NCI-H1694 treated with DMSO at 0.1 percent for 48 hours (cell line): ENCODE data around the gene MAT2B.
"Not testable (repeated sequence)": the region's sequence is repeated elsewhere in the genome, so short reads cannot be mapped to it uniquely, and the experiment has no call there.

ENCODE experiments used
- DNase-seq: peaks from one replicate; lab custom pipeline; 2025; lab: John Stamatoyannopoulos, UW

Gene MAT2B

DNA sequence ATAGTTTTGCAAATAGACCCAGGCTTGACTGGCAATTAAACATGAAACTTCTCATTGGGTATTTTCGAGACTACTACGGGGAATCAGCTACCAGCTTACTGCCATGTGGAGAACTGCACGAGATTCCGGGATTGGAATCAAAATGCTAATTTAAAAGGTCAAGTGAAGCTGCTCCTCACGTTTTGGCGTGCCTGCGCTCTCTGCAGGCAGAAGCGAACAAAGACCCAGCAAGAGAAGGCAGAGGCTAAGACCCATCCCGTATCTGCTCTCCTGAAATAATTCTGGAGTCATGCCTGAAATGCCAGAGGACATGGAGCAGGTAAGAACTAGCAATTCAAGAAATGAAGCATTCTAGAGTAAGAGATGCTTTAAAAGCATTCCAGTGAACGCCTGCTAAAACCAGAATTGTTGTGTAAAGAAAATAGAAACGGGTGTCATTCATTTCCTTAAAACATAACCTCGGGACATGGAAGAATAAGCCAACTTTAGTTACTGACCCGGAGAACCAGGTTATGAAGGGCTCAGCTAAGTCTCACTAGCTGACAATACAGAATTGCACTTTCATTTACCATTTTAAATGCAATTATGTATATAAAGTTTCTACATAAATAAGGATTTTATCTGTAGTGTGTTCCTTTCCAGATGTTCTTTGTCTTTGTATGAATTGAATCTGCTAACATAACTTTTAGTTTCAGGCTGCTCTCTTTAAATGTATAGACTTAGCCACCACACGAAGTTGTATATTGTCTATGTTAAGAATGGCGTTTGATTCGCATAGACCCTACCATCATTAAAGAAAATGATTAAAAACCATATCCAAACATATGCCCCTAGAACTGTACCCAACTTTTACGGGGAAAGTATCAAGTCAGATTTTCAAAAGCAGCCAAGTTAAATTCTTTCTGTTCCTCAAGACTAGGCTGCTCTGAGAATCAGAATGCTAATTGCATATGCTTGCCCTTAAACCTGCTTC, 2.0 kb upstream of the MAT2B start:
- no peak for DNase-seq

DNA sequence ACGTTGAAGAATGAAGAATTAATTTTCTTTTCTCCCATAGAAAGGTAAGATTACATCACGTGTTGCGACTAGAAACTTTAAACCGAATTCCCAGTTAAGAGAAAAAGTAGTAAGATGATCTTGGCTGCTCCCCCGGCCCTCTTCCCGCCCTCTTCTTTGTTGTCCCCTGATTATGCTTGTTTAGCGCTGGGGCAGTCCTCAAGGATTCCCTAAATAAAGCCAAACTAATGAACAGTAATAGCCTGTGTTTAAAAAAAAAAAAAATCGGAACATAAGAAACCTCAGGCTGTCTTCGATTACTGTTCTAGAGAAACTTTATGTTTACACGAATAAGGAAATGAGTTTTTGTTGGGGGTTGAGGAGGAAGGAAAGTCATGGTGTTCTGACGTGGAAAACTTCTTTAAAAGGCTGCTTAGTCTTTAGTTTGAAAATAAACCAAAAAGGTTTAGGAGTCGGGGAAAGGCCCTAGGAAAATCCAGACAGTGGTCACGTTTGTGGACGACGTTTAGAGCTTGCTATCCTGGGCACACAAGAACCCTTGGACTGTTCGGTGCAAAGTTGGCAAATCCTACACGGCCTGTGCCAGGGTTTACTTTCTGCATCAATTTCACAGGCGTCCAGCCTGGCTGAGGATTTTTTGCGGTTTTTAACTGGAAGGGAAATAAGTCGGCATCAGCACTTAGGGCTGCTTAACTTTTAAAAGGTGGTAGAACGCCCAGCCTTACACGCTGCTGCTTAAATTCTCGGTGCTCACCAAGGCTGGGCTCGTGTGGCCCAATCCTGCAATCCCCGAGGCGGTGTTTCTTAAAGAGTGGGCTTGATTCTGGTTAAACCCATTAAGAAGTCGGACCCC, 1.1 kb upstream of the MAT2B start:
- DNase-seq: no peak

DNA sequence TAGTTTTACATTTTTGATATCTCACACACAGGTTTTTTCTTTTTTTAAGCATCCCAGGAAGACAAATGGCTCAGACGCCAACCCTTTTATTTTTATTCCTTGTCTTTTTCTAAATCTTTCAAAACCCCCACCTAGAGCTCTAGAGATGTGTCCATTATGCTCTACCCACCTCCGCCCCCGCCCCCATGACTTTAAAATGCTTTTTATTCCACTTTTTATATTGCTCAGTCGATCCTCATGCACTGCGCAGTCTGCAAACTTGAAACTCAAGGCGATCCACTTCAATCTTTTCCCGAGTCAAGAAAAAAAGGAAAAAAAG, 411 bp upstream of the MAT2B start:
- no peak for DNase-seq

DNA sequence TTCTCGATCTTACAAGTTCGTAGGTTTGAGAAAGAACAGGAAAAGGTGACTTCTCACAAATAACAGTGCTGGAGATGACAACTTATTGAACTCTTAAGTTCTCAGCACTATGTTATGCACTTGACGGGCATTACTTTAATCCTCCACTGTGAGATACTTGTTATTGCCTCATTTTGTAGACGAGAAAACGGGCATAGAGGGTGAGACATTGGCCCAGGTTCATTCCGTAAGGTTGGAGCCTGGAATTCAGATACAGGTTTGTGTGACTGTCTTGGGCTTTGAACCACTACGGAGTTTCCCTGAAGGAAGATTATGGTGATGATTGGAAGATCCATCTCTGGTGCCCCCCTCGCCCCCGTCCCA, 657 bp downstream of the MAT2B start:
- no peak for DNase-seq

DNA sequence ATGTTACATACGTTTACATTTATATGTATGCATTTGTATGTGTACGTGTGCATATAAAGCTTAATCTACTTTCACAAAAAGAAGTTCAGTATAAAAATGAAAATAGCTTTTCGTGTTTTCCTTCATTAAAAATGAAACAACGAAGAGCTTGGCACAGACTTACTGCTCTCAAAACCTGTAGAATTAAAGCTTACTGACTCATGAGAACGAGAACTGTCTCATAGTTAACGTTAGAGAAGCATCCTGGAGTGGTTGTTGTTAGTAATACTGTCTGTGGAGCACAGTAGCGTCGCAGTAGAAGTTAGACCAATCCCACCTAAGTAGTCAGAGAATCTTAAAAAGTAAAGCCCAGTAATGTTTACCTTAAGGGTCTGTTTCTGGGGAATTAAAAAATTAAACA, 1.3 kb downstream of the MAT2B start:
- DNase-seq: no peak

DNA sequence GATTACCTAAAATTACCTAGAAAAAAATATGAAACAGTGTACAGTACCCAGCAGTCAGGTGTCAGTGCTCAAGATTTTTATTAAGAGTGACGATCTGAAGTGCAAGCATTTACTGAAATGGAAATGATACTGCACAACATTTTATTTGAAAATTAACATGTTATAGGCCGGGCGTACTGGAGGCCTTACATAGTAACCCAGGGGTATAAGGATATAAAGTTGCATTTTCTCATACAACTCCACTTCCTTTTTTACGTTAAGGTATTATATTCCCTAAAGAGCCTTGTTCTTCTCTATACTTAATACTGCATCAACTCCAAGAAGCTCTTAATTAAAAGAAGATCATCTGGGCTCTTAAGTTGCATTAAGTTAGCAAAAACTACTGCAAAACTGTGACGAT, 3.3 kb downstream of the MAT2B start:
- DNase-seq: no peak

DNA sequence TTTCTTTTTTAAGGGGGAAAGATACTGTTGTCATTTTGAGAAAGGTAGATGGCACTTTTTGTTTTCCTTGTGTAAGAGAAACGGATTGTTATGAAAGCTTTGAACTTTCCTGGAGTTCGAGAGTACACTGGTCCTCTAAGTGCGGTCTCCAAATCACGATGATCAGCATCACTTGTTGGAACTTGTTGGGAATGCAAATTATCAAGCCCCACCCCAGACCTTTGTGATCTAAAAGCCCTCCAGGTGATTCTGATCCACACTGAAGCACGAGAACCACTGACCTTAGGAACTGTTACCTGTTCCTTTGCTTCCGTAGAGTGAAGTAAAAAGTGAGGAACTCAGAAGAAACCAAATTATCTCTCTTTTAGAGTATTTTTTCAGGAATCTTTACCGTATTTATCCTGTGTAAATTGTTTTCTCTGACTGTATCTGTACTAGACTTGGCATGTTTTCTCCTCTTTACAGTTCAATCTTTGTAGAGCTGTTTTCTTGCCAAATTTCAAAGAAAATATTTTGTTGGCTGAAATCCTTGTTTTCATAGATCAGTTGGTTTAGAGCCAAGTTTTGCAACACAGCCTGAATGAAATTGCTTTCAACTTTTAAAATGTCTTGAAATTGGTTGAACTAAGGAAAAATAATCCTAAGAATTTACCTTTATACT, 4.0 kb downstream of the MAT2B start:
- no peak for DNase-seq

DNA sequence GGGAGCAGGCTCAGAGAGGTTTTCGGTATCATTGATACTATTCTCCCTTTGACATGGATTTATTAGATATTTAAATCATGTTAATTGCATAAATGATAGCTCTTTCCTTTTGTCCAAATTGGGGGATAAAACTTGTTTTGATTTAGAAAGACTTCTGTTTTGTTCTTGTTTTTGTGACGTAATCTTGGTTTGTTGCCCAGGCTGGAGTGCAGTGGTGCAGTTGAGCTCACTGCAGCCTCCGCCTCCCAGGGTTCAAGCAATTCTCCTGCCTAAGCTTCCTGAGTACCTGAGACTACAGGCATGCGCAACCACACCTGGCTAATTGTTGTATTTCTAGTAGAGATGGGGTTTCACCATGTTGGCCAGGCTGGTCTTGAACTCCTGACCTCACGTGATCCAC, 7.1 kb downstream of the MAT2B start:
- no peak for DNase-seq

DNA sequence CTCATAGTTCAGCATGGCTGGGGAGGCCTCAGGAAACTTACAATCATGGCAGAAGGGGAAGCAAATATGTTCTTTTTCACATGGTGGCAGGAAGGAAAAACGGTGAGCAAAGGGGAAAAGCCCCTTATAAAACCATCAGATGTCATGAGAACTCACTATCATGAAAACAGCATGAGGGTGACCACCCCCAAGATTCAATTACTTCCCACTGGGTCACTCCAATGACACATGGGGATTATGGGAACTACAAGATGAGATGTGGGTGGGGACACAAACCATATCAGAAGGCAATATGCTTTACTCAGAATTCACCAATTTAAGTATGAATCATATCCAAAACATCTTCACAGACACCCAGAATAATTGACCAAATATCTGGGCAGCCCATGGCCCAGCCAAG, 19.7 kb downstream of the MAT2B start:
- DNase-seq: no peak

DNA sequence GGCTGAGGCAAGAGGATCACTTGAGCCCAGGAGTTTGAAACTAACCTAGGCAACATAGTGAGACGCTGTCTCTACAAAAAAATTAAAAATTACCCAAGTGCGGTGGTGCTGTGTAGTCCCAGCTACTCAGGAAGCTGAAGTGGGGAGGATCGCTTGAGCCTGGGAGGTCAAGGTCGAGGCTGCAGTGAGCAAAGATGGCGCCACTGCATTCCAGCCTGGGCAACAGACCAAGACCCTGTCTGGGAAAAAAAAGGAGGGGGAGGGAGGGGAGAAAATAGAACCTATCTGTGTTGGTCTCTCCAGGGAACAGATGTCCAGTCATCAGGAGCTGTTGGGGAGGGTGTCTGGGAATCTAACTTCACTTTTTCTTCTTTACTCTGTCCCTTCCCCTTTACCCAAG, 24.3 kb downstream of the MAT2B start:
- DNase-seq: no peak

DNA sequence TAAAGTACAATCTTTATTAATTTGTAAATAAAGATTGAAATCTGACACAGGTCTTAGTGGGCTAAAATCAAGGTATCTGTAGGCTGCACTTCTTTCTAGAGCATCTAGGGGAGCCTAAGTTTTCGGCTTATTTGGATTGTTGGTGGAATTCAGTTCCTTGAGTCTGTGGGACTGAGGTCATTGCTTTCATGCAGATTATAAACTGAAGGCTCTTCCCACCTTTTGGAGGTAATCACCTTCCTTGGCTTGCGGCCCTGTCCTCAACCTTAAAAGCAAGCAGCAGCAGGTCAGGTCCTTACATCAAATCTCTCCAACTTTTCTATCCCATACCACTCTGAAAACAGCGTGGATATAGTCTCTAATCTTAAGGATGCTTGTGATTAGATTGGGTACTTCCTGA, 25.9 kb downstream of the MAT2B start:
- no peak for DNase-seq

DNA sequence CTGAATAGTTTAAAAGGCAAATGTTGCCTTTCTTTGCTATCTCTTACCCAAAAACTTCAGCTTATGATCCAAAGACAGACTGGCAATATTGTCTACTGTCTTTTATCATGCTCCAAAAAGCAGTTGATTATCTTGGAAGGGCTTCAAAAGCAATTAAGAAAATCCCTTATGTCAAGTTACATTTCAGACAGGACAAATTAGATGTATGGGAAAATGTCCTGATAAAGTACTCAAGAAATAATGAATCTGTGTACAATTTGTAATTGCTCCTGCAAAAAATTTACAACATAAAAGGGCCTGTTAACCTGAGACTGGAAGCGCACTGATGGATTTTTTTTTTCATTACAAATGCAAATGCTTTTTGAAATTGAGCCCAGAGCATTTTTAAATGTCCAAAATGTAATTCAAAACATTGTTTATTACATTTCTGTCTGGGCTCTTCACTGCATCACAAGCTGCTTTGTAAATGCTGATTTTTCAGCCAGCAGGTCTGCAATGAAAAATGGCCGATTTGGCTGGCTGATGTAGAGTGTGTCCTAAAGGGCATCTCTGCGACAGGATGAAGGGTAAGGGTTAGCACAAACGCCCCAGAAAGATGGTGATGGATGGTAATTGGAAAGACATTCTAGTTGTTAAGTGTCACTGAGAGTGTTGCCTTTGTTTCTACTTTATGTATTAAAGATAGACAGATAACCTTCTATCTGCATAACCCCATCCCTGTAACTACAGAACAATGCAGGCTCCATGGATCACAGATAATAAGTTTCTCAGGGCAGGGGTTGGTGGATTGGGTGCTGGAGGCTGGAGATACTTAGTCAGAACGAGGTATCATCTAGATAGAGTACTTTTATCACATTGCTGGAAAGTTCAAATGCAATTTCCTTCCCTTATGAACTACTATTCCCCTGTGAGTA, 27.0 kb downstream of the MAT2B start:
- DNase-seq: no peak

DNA sequence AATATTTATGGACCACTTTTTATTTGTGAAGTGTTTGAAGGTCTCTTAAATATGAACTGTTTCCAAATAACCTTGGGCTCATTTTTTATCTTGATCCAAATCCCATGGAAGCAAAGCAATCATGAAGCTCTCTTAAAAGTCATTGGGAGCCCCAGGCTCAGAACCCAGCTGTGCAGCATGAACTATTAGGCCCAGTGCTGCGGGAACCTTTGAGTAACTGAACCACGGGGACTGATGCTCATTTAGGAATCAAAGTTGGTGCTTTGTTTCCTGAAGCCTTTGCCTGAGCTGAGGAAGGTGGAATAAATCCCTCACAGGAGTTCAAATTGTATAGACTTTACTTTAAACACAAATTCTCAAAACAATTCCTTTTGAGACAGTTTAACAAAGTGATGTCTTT, 27.8 kb downstream of the MAT2B start:
- no peak for DNase-seq

DNA sequence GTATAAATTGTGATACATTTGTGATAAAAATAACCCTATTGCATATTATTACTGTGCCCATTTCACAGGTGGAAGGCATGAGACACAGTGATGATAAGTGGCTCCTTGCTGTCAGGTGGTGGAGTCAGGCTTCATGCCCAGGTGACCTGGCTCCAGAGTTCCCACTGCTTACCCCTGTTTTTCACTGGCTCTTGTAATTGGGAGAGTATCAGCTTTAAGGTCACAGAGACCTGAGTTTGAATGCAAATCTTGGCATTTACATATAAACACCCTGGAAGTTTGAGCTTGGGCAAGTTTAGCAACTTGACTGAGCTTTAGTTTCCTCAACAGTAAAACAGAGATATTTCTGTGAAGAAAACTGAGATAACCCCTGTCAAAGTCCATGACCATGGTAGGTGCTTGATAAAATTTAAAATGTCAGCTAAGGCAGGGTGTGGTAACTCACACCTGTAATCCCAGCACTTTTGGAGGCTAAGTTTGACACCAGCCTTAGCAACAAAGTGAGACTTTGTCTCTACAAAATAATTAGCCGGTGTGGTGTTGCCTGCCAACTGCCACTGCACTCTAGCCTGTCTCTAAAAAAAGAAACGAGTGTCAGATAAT, 29.2 kb downstream of the MAT2B start:
- DNase-seq: no peak

DNA sequence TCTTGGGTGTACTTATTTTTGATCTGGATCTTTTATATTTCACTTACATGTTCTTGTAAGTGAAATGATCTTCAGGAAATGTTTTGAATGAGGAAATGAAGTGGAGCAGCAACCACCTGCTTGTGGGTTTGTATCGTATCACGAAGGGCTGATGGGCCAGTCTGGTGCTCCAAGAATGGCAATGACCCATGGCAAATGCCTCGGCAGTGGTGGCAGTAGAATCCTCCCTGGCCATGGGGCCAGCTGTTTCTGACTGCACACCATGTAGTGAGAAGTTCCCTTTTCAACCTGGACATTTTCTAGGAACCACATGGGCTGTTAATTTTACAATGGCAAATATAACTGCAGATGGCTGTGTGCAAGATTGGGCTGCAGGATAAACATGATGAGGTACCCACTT, 29.9 kb downstream of the MAT2B start:
- DNase-seq: no peak

DNA sequence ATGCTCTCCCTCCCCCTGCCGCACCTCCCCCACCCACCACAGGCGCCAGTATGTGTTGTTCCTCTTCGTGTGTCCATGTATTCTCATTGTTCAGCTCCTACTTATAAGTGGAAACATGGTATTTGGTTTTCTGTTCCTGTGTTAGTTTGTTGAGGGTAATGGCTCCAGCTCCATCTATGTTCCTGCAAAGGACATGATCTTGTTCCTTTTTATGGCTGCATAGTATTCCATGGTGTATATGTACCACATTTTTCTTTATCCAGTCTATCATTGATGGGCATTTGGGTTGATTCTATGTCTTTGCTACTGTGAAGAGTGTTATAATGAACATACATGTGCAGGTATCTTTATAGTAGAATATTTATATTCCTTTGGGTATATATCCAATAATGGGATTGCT, 31.0 kb downstream of the MAT2B start:
- not testable (repeated sequence) for DNase-seq

DNA sequence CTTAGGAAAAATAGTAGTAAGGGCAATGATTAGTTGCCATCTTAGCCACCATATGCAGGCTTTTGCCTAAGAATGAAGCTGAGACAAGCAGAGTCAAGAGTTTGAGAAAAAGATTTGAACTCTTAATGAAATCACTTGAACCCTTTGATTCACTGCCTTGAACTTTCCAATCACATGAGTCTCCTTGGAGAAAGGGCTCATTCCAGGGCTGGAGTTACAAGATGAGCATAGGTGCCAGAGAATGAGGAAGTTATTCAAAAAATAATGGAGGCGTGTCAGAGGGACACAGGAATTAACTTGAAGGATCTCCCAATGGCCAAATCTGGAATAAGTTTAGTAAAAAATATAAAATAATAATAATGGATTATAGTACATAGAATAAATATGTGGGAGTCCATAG, 35.3 kb downstream of the MAT2B start:
- DNase-seq: no peak

DNA sequence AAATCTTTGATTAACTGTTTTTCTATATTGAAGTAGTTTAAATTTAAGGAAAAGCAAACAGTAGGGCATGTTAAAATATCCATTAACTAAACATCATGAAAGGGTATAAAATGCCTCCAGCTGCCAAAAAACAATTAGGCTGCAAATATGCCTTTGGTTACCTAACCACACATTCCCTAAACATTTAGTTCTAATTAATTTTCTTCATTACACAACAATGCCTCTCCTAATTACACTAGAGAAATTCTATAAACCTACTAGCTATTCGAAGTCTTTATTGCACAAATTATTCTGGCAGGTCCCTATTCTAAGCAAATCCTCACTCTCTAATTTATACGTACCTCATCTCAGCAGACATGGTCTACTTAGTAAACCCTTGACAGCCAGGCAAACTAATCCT, 37.4 kb downstream of the MAT2B start:
- no peak for DNase-seq

DNA sequence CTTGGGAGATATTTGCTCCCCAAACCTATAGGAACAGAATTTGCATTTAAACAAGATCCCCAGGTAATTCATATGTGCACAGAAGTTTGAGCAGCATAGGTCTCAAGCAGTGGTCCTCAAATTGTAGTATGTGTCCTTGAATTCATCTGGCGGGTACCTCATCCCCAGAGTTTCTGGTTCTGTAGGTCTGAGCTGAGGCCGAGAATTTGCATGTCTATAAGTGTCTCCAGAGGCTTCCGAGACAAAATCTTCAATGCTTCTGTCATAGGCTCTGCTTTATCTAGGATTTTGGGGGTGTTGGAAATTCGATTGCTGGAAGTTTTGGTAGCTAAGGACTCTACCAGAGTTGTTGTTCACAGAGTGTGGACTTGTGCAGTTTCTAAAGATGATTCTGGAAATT, 38.6 kb downstream of the MAT2B start:
- DNase-seq: no peak

DNA sequence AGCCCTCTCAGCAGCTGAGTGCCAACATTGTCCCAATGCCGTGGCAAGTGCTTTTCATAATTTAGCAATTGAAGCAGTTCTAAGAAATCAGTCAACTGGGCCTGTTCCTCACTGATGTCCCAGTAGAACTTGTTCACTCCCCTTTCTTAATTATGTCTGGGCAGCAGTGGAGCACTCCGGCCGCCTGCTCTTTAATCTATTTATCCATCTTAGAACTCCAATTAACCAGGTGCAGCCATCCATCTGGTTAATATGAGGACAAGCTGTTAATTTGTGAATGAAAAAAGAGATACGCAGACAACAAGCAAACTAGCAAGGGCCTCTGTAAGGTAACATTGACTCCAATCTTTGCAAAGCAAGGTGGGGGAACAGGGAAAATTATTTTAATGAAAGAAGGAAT, 39.4 kb downstream of the MAT2B start:
- DNase-seq: no peak

DNA sequence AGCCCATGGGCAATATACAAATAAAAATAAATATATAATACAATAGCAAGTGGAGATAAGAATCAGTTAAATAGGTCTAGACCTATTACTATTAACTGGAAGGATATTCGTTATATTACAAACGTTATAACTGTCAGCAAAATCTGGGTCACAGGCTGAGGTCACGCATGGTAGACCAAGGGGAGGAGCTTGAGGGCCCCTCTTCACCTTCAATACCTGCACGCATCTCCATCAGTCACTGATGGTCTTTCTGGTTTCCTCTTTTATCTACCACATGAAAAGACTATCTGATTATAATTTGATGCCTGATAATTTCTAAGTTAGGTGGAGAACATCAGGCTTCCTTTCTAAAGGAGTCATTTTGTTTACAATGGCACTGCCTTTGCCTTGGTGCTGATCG, 43.2 kb downstream of the MAT2B start:
- DNase-seq: no peak
